Measurements from ENCODE around the gene PANK4. TPM values are rescaled to one million over a fixed set of nuclear protein-coding genes. Genes with fewer than 3 reads are reported as not detected.

The PANK4 gene
- total RNA-seq, 1 experiment from 2014 or later: 32.2 TPM

DNA sequence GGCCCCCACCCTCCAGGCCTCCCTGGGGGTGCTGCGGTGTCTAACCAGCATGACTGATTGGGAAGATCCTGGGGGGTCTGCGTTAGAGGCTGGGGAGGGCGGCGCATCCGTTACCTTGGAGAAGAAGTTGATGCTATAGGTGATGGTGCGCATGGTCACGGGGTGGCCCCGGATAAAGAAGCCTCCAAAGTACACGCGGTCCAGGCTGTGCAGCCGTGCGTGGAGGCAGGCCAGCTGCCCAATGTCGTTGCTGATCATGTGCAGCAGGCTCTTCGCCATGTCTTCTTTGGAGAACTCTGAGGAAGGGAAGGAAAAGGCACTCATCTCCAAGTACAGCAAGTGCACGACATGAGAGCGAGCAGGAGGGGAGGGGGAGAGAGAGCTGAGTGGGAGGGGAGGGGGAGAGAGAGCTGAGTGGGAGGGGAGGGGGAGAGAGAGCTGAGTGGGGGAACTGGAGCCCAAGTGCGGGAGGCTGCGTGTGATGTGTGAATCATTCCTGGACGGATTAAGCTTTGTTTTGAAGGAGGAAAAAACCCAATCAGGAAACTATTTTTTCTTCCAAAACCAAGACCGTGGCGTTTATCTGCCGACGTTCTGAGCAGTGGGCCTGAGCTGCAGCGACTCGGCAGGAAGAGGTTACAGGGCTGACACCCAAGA lies 7.2 kb downstream of the PANK4 start:
- no peak overlapping the region for H2BK120ac ChIP-seq (ENCODE audit: low read depth, low read length, poor library complexity, severe bottlenecking)
- H2BK5ac ChIP-seq (ENCODE audit: insufficient read length, low read length): no peak overlapping the region
- H3K4me1 ChIP-seq (ENCODE audit: insufficient read depth, low read length): peaks cover 2% of the 10 kb centered on the region; the same call in 1 of the 2 replicates
- peaks cover 4 to 7% of the 10 kb centered on the region in 2 experiments for H3K4me1 Mint-ChIP-seq
- H3K4me2 ChIP-seq (ENCODE audit: insufficient read depth, insufficient read length, low read length): no peak overlapping the region
- H3K9me3 Mint-ChIP-seq: no peaks in the 10 kb centered on the region
- H2AFZ ChIP-seq (ENCODE audit: low read length): no peak overlapping the region
- H4K91ac ChIP-seq (ENCODE audit: insufficient read length, low read depth, low read length): no peak overlapping the region
- H2BK15ac ChIP-seq (ENCODE audit: low read depth, low read length): no peak overlapping the region
- DNase-seq: no peak
- H3K18ac ChIP-seq (ENCODE audit: insufficient read length, low read depth, low read length): no peak overlapping the region
- no peaks in the 10 kb centered on the region for H3K9me3 ChIP-seq (ENCODE audit: control insufficient read depth, low read depth, low read length)
- H3K4me3 Mint-ChIP-seq: no peak overlapping the region
- H3T11ph ChIP-seq (ENCODE audit: low read length): no peak overlapping the region
- H3K27me3 ChIP-seq (ENCODE audit: insufficient read depth, low read length): no peaks in the 10 kb centered on the region
- peaks cover 3% of the 10 kb centered on the region for H4K20me1 ChIP-seq (ENCODE audit: control insufficient read depth, insufficient read depth, insufficient read length)
- no peaks in the 10 kb centered on the region for H3K27me3 Mint-ChIP-seq (ENCODE audit: low read depth)
- H4K5ac ChIP-seq (ENCODE audit: insufficient read length, low read depth, low read length): no peak overlapping the region
- no peak overlapping the region for H2BK20ac ChIP-seq (ENCODE audit: low read depth, low read length, poor library complexity, severe bottlenecking)
- no peak overlapping the region for H3K27ac ChIP-seq (ENCODE audit: insufficient read length, low read depth, low read length)
- H3K27ac Mint-ChIP-seq: peak overlapping the region in 1 of 3 experiments; percentile 92; a peak in 1 of 7 replicates
- H3K79me2 ChIP-seq (ENCODE audit: insufficient read depth, low read length): peaks cover 12% of the 10 kb centered on the region; the same call in 1 of the 2 replicates
- H2AK5ac ChIP-seq (ENCODE audit: insufficient read length, low read length): no peak overlapping the region
- no peak overlapping the region for H2BK12ac ChIP-seq (ENCODE audit: insufficient read length, low read depth, low read length)
- H3K79me1 ChIP-seq (ENCODE audit: insufficient read depth, low read depth, low read length, poor library complexity, severe bottlenecking): peaks cover 8% of the 10 kb centered on the region
- no peak overlapping the region for H3K4ac ChIP-seq (ENCODE audit: low read depth, low read length)
- WGBS (ENCODE audit: extremely low coverage, insufficient read length, low lambda C conversion rate): no CpG with 5 or more reads among the region's 25 CpGs
- H3K9ac ChIP-seq (ENCODE audit: extremely low read depth, insufficient read length, low read length): no peak overlapping the region
- H3K14ac ChIP-seq (ENCODE audit: insufficient read depth, low read length): no peak overlapping the region
- H3K56ac ChIP-seq (ENCODE audit: insufficient read length, low read depth, low read length): no peak overlapping the region
- H4K8ac ChIP-seq (replicated peaks; ENCODE audit: insufficient read length, low read depth, low read length): no peak overlapping the region
- no peaks in the 10 kb centered on the region for H3K23me2 ChIP-seq (ENCODE audit: insufficient read length, low read depth, low read length, poor library complexity, severe bottlenecking)
- H3K36me3 Mint-ChIP-seq (ENCODE audit: insufficient read depth in 1 of 3, low read depth in 3 of 3): peaks cover 28 to 52% (median 44%) of the 10 kb centered on the region in 3 experiments
- no peak overlapping the region for H3K23ac ChIP-seq (ENCODE audit: insufficient read length, low read depth, low read length)
- TF ChIP-seq, protein P1, sequence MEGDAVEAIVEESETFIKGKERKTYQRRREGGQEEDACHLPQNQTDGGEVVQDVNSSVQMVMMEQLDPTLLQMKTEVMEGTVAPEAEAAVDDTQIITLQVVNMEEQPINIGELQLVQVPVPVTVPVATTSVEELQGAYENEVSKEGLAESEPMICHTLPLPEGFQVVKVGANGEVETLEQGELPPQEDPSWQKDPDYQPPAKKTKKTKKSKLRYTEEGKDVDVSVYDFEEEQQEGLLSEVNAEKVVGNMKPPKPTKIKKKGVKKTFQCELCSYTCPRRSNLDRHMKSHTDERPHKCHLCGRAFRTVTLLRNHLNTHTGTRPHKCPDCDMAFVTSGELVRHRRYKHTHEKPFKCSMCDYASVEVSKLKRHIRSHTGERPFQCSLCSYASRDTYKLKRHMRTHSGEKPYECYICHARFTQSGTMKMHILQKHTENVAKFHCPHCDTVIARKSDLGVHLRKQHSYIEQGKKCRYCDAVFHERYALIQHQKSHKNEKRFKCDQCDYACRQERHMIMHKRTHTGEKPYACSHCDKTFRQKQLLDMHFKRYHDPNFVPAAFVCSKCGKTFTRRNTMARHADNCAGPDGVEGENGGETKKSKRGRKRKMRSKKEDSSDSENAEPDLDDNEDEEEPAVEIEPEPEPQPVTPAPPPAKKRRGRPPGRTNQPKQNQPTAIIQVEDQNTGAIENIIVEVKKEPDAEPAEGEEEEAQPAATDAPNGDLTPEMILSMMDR (conservative IDR thresholded peaks at IDR 0.05): no peak
